ENCODE data around the gene CCDC127.

DNA sequence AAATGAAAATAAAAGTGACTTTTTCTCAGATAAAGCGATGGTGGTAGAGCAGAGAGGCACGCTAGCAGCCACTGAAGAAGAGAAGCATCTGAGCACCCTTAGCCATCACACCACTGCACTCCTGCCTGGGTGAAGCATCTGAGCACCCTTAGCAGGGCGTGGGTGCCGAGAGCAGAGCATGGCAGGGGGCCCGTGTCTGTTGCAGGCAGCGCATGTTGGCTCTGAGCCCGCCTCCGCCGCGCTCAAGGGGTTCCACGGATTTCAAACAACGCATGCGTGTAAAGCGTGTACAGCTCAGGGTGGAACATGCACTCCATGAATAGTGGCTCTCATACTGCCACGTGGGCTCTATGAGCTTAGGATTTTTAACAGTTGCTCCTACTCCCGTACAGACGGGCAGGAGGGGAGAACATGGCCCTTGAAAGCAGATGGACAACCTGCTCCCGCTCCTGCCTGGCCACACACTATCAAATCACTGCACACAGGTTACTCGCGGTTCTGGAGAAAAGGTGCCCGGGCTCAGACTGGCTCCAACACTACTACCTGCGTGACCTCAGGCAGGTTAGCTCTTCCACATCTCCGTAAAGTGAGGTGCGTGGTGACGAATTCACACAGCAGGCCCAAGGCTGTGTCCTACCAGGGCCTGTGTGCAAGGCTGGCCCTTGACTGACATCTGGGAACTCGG, 14.6 kb downstream of the CCDC127 start:
- TF ChIP-seq CTCF (IDR thresholded peaks at IDR 0.05) (no peak), POLR2A (IDR thresholded peaks at IDR 0.05) (no peak)
